Pancreas (tissue), 10 donors: ENCODE data around the gene TRMT112. TPM values are rescaled to one million over a fixed set of nuclear protein-coding genes. Genes with fewer than 3 reads are reported as not detected.
A peak's percentile ranks its signal among the peaks of the same experiment; 100 is the strongest.

ENCODE experiments used
- ATAC-seq, 4 donors: fragments of 200-7000 bp; cut with Tn5 transposase; one replicate each; pipeline versions ENCODE4 v1.8.0 to v1.9.1; 2020; ENCODE audit warnings: mild to moderate bottlenecking in 4 of 4, moderate library complexity in 4 of 4
- DNase-seq, 6 donors: peaks; one replicate each; pipeline ENCODE4 v3.0.0-alpha.2; 2020
- FAIRE-seq: peaks from 2 replicates; lab custom pipeline; 2012; peaks lifted over from hg19 to GRCh38; lab: Jason Lieb, UNC
- H3K27ac ChIP-seq, 4 donors: fragments of 200-600 bp; sonication (generic); 1 replicate in 3 of 4; 2 replicates in 1 of 4; pipeline versions ENCODE4 v1.5.0 to v1.8.0; 2020
- H3K27me3 ChIP-seq, 4 donors: fragments of 200-600 bp; one replicate each; pipeline ENCODE4 v1.8.0; 2021
- H3K36me3 ChIP-seq, 3 donors: fragments of 200-600 bp; sonication (generic) in 1 of 3; one replicate each; pipeline versions ENCODE4 v1.5.0 to v1.8.0; 2020 to 2021
- H3K4me1 ChIP-seq, 3 donors: fragments of 200-600 bp; one replicate each; pipeline ENCODE4 v1.8.0; 2021
- H3K4me3 ChIP-seq, 4 donors: fragments of 200-600 bp; sonication (generic) in 2 of 4; one replicate each; pipeline versions ENCODE4 v1.5.0 to v1.8.0; 2020 to 2021
- H3K9me3 ChIP-seq, 4 donors: fragments of 200-600 bp; one replicate each; pipeline ENCODE4 v1.8.0; 2021
- WGBS, 2 donors: extraction: QIAGEN DNeasy Blood & Tissue Kit; methylation state at CpG; one replicate each; pipeline ENCODE4 v1.1.7; 2013; 5-methylcytosine and 5-hydroxymethylcytosine counted together
- intact Hi-C, 3 donors: fragments of 100-400 bp; cut with DNase I; formaldehyde crosslinking; loops; one replicate each; pipeline versions ENCODE4 v1.11.1 to v1.14.2; 2022
- polyA plus RNA-seq, 2 donors: library from polyadenylated mRNA; stranded (reverse); fragments of 200-250 nt; gene quantifications; one replicate each; pipeline ENCODE4 v1.2.3, GENCODE V29; 2013
- total RNA-seq, 6 donors: library from RNA; stranded (reverse); fragmentation: NEBNext Ultra II Directional in 4 of 6; extraction: Animal tissue kit (Norgen Biotek cat#: 25700) in 4 of 6; gene quantifications; one replicate each; pipeline versions ENCODE4 v1.2.1 to v1.2.4, GENCODE V29; 2021 to 2023
- TF ChIP-seq, protein P1 (sequence below), 4 donors: fragments of 200-600 bp; sonication (generic) in 3 of 4; IDR thresholded peaks; one replicate each; pipeline versions ENCODE4 v1.5.0 to v1.8.0; 2021; ENCODE audit warnings: antibody characterized with exemption in 4 of 4
- donor health status: healthy with polysubstance abuse.
- donor health status: DM: no; HTN: no; CAD: no; lungs with moderate emphysema.
- donor health status: DM: no; HTN: no; CAD: no.
- donor health status: control.
- donor health status: control.
- donor health status: Bipolar disorder and iron deficiency.
- donor health status: DM: yes; HTN: yes; CAD: no.
- donor health status: DM: no; HTN: no; CAD: no.
- donor health status: DM: no; HTN: no; CAD: no.
- donor health status: DM: yes; HTN: yes; CAD: no.

Gene TRMT112
- total and polyA plus RNA-seq, 8 donors: 53.3 to 157 (median 73.5) TPM

- H3K27me3 ChIP-seq: no peaks in the 10 kb centered on the region
- intact Hi-C loops: no loop called here
- H3K4me3 ChIP-seq: no peak overlapping the region
- no peak for ATAC-seq
- TF ChIP-seq, protein P1, sequence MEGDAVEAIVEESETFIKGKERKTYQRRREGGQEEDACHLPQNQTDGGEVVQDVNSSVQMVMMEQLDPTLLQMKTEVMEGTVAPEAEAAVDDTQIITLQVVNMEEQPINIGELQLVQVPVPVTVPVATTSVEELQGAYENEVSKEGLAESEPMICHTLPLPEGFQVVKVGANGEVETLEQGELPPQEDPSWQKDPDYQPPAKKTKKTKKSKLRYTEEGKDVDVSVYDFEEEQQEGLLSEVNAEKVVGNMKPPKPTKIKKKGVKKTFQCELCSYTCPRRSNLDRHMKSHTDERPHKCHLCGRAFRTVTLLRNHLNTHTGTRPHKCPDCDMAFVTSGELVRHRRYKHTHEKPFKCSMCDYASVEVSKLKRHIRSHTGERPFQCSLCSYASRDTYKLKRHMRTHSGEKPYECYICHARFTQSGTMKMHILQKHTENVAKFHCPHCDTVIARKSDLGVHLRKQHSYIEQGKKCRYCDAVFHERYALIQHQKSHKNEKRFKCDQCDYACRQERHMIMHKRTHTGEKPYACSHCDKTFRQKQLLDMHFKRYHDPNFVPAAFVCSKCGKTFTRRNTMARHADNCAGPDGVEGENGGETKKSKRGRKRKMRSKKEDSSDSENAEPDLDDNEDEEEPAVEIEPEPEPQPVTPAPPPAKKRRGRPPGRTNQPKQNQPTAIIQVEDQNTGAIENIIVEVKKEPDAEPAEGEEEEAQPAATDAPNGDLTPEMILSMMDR (IDR thresholded peaks at IDR 0.05): no peak
- WGBS, 2 donors: 90 to 91% methylated on average over 21 of the region's 21 CpGs
- H3K27ac ChIP-seq: no peak overlapping the region
- peak in 2 of 6 donors; percentile 50 to 79 for DNase-seq
- H3K36me3 ChIP-seq: no peaks in the 10 kb centered on the region
- peaks cover 0 to 4% (median 3%) of the 10 kb centered on the region in 3 donors for H3K4me1 ChIP-seq
- H3K9me3 ChIP-seq: no peaks in the 10 kb centered on the region
- FAIRE-seq: no peak
Observed at GRCh38 chr11:64341429-64341828, 24.1 kb upstream of the TRMT112 start.

GRCh38 chr11:64340671-64341335 is 23.4 kb upstream of the TRMT112 start:
- Histone ChIP-seq H3K9me3 (no peaks in the 10 kb centered on the region), H3K36me3 (no peaks in the 10 kb centered on the region), H3K4me1 (peaks cover 0 to 4% (median 3%) of the 10 kb centered on the region in 3 donors), H3K27ac (no peak overlapping the region), H3K27me3 (no peaks in the 10 kb centered on the region), H3K4me3 (no peak overlapping the region)
- DNase-seq (peak in 3 of 6 donors; percentile 66 to 83 (median 70)), FAIRE-seq (no peak), ATAC-seq (no peak)
- WGBS, 2 donors: 48 to 54% methylated on average over 33 of the region's 33 CpGs
- TF ChIP-seq, protein P1 (IDR thresholded peaks at IDR 0.05): no peak
- intact Hi-C loops: no loop called here

GRCh38 chr11:64339754-64340408 is 22.5 kb upstream of the TRMT112 start, which contains the start of gene CCDC88B:
Gene CCDC88B (plus strand): TSS chr11:64340204. CDS start chr11:64340267, 63 bp downstream.
- ATAC-seq (peak in 2 of 4 donors; percentile 14 to 29), FAIRE-seq (no peak), DNase-seq (peak in 2 of 6 donors; percentile 57 to 79)
- Histone ChIP-seq H3K36me3 (no peaks in the 10 kb centered on the region), H3K27me3 (no peaks in the 10 kb centered on the region), H3K27ac (no peak within 1 kb of the TSS), H3K4me1 (peaks cover 0 to 4% (median 3%) of the 10 kb centered on the region in 3 donors), H3K4me3 (no peak within 1 kb of the TSS), H3K9me3 (no peaks in the 10 kb centered on the region)
- WGBS, 2 donors: 84 to 91% methylated on average over 16 of the region's 16 CpGs
- intact Hi-C loops: no loop called here
- TF ChIP-seq, protein P1 (IDR thresholded peaks at IDR 0.05): no peak

DNA sequence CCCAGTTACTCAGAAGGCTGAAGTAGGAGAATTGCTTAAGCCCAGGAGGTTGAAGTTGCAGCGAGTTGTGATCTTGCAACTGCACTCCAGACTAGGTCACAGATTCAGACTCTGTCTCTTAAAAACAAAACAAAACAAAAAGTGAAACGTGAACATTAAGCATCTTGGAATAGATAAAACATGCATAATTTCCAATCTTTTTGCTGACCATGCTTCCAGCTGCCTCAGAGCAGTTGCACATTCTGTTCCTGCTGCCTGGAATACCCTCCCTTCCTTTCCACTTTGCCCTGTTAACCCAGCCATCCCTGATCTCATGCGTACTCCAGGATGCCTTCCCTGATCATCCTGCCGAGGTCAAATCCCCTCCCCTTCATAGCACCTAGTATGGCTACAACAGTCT is 21.9 kb upstream of the TRMT112 start:
- ATAC-seq (no peak), DNase-seq (no peak), FAIRE-seq (no peak)
- no peaks in the 10 kb centered on the region for H3K36me3 ChIP-seq
- intact Hi-C loops: no loop called here
- H3K27me3 ChIP-seq: no peaks in the 10 kb centered on the region
- TF ChIP-seq, protein P1 (IDR thresholded peaks at IDR 0.05): no peak
- H3K4me3 ChIP-seq: no peak overlapping the region
- peaks cover 0 to 4% (median 3%) of the 10 kb centered on the region in 3 donors for H3K4me1 ChIP-seq
- H3K9me3 ChIP-seq: no peaks in the 10 kb centered on the region
- 67 to 74% methylated on average over 4 of the region's 4 CpGs for WGBS, 2 donors
- H3K27ac ChIP-seq: no peak overlapping the region
